Fibroblast of lung (primary cell): ENCODE results near the gene NEK7.

Experiments
- CTCF ChIP-seq, 2 donors: IDR thresholded peaks in 1 of 2; conservative IDR thresholded peaks in 1 of 2; 1 replicate in 1 of 2; 2 replicates in 1 of 2; pipeline ENCODE4 v1.5.1; 2011 to 2012; ENCODE audit warnings: low read length in 2 of 2, control low read depth in 1 of 2, inconsistent platforms in 1 of 2, low read depth in 1 of 2, mild to moderate bottlenecking in 1 of 2
- EZH2 ChIP-seq: IDR thresholded peaks from 2 replicates; pipeline ENCODE4 v1.5.1; 2012; ENCODE audit warnings: low read length, control low read depth, mild to moderate bottlenecking; ENCODE audit errors: missing control alignments

- TF ChIP-seq CTCF (conservative IDR thresholded peaks at IDR 0.05 in 1 of 2, IDR thresholded peaks at IDR 0.05 in 1 of 2; ENCODE audit: low read depth in 1 of 2, low read length in 2 of 2) (no peak), EZH2 (no peak)
Observed at GRCh38 chr1:198196630-198197029, 39.8 kb downstream of the NEK7 start.
